Activated naive CD4-positive, alpha-beta T cell treated with anti-CD3 and anti-CD28 coated beads, Interleukin-2, amount 50 U/mL, for 24 hours (primary cell): ENCODE results near the gene NRIP2.
"Not testable (repeated sequence)": the region's sequence is repeated elsewhere in the genome, so short reads cannot be mapped to it uniquely, and the experiment has no call there.

ENCODE experiments used
- H3K27ac Mint-ChIP-seq: one replicate; pipeline ENCODE4 v1.8.0; 2021; ENCODE audit warnings: mild to moderate bottlenecking, mixed read lengths
- H3K27me3 Mint-ChIP-seq: one replicate; pipeline ENCODE4 v1.8.0; 2021; ENCODE audit warnings: mixed read lengths
- H3K36me3 Mint-ChIP-seq: one replicate; pipeline ENCODE4 v1.8.0; 2021; ENCODE audit warnings: mixed read lengths
- H3K4me1 Mint-ChIP-seq: one replicate; pipeline ENCODE4 v1.8.0; 2021; ENCODE audit warnings: mixed read lengths
- H3K4me3 Mint-ChIP-seq: one replicate; pipeline ENCODE4 v1.8.0; 2021; ENCODE audit warnings: mild to moderate bottlenecking, mixed read lengths
- H3K9me3 Mint-ChIP-seq: one replicate; pipeline ENCODE4 v1.8.0; 2021; ENCODE audit warnings: mixed read lengths

NRIP2 gene, protein sequence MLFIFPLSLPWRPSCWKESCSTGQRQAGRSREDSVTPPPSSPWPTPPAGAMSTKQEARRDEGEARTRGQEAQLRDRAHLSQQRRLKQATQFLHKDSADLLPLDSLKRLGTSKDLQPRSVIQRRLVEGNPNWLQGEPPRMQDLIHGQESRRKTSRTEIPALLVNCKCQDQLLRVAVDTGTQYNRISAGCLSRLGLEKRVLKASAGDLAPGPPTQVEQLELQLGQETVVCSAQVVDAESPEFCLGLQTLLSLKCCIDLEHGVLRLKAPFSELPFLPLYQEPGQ

DNA sequence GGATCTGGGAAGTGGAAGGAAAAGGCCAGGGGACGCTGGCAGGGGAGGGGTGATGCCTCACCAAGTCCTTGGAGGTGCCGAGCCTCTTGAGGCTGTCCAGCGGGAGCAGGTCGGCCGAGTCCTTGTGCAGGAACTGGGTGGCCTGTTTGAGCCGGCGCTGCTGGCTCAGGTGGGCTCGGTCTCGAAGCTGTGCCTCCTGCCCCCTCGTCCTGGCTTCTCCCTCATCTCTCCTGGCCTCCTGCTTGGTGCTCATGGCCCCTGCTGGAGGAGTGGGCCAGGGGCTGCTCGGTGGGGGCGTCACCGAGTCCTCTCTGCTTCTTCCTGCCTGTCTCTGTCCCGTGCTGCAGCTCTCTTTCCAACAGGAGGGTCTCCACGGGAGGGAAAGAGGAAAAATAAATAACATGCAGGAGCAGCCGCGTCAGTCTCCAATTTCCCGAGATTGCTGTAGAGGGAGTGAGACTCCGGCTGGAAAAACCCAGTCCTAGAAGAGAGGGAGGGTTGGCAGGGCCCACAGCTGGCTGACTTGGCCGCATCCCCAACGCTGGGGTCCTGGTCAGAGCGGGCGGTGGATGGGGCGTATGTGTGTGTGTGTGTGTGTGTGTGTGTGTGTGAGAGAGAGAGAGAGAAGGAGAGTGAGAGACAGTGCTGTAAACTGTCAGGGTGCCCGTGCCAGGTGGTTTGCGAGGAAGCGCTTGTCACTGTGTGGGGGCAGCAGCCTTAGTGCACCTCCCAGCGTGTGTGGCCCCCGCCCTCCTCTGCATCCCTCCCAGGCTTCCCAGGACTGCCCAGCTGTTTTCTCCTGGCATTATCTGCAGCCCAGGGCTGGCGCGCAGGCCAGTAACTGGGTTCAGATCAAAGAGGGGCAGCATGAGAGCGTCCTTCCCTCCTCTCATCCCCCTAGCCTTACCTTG lies at the start of gene NRIP2:
Gene NRIP2 (minus strand): TSS at position 455 of the 911 bp plus-strand sequence. CDS start 52 bp downstream, at position 403.
- H3K9me3 Mint-ChIP-seq: no peaks in the 10 kb centered on the region
- peaks cover 18% of the 10 kb centered on the region for H3K36me3 Mint-ChIP-seq
- peak within 1 kb of the TSS; percentile 41 for H3K27ac Mint-ChIP-seq
- H3K27me3 Mint-ChIP-seq: no peaks in the 10 kb centered on the region
- peaks cover 13% of the 10 kb centered on the region for H3K4me1 Mint-ChIP-seq
- H3K4me3 Mint-ChIP-seq: no peak within 1 kb of the TSS

DNA sequence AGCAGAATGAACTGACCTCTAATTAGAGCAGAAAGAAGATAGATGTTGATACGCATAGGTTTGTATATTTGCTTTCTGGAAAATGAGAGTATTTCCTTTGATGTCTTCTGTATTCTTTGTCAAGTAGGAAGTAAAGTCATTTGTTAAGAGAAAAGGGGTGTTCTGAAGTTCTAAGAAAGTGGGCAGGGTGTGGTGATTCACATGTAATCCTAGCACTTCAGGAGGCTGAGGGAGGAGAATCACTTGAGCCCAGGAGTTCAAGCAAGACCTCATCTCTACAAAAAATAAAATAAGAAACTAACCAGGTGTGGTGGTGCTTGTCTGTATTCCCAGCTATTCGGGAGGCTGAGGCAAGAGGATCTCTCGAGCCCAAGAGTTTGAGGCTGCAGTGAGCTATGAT lies 45.0 kb upstream of the NRIP2 start:
- Mint-ChIP-seq H3K27me3 (no peaks in the 10 kb centered on the region), H3K9me3 (no peaks in the 10 kb centered on the region), H3K4me1 (peaks cover 48% of the 10 kb centered on the region), H3K4me3 (peak overlapping the region; percentile 73), H3K27ac (peak overlapping the region; percentile 82), H3K36me3 (peaks cover 3% of the 10 kb centered on the region)

DNA sequence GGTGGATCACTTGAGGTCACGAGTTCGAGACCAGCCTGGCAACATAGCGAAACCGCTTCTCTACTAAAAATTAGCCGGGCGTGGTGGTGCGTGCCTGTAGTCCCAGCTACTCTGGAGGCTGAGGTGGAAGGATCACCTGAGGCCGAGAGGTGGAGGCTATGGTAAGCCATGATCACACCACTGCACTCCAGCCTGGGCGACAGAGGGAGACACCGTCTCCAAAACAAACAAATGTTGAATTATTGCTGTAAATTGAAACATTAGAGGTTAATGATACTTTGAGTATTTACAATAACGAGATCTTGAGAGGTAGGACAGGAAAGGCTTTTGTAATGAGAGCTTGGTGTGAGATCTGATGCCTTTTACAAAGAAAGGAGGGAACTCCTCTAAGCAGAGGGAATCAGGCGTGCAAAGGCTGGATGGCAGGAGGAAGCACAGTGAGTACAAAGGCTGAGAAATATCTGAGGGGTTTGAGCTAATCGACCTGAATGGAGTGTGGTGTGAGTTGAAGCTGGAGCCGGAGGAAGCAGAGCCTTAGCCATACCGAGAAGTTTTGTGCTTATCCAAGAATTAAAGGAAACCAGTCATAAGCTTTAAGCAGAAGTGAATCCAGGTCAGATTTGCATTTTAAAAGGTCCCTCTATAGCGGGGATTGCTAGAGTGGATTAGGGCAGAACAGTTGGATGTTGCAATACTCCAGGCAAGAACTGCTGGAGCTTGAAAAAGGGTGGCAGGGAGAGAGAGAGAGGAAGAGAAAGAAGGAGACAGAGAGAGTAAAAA lies 43.3 kb upstream of the NRIP2 start:
- Mint-ChIP-seq H3K27ac (peak overlapping the region; percentile 99), H3K9me3 (no peaks in the 10 kb centered on the region), H3K4me3 (peak overlapping the region; percentile 99), H3K27me3 (no peaks in the 10 kb centered on the region), H3K4me1 (peaks cover 44% of the 10 kb centered on the region), H3K36me3 (peaks cover 3% of the 10 kb centered on the region)

DNA sequence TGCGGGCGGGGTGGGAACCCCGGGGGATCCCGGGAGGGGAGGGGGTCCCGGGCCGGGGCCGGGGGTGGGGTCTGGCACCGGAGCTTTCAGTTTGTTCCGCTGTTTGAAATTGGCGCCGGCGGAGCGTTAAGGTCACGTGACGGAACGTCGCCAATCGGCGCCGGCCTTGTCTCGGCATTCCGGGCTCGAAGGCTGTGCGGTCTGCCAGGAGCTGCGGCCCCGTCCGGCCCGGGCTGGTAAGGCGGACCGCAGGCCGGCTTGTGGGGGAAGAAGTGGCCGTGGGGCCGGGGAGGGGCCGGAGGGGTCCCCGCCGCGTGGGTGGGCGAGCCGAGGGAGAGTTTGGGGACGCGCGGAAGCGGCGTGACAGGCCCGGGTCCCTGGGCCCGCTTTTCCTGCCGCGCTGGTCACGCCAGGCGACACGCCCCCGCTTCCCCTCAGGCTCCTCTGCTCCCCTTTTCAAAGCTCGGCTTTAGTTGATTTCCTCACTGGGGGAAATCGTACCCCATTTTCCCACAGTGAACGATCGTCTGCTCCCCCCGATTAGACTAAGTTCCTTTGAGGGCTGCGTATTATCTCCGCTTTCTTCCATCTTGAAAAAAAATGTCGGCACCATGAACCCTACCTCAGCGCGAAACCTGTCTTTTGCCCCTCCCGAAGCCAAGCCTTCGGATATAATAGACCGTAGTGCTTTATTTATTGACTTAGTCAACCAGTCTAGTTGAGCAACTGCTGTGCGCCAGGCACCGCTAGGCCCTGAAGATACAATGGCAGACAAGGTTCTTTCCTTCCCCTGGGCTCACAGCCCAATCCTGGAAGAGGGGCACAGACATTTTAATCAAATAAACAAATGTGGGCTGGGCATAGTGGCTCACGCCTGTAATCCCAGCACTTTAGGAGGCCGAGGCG lies 42.5 kb upstream of the NRIP2 start, which contains the start of the genes FOXM1 and RHNO1:
Gene FOXM1 (minus strand): TSS at position 128 of the 906 bp plus-strand sequence. CDS start 2,696 bp downstream, outside the sequence.
Gene RHNO1 (plus strand): TSS at position 177 of the 906 bp plus-strand sequence. CDS start 8,144 bp downstream, outside the sequence.
- H3K9me3 Mint-ChIP-seq: no peaks in the 10 kb centered on the region
- H3K4me3 Mint-ChIP-seq: peak within 1 kb of the TSS; percentile 99
- H3K27me3 Mint-ChIP-seq: no peaks in the 10 kb centered on the region
- peaks cover 44% of the 10 kb centered on the region for H3K4me1 Mint-ChIP-seq
- H3K36me3 Mint-ChIP-seq: peaks cover 3% of the 10 kb centered on the region
- peak within 1 kb of the TSS; percentile 99 for H3K27ac Mint-ChIP-seq

DNA sequence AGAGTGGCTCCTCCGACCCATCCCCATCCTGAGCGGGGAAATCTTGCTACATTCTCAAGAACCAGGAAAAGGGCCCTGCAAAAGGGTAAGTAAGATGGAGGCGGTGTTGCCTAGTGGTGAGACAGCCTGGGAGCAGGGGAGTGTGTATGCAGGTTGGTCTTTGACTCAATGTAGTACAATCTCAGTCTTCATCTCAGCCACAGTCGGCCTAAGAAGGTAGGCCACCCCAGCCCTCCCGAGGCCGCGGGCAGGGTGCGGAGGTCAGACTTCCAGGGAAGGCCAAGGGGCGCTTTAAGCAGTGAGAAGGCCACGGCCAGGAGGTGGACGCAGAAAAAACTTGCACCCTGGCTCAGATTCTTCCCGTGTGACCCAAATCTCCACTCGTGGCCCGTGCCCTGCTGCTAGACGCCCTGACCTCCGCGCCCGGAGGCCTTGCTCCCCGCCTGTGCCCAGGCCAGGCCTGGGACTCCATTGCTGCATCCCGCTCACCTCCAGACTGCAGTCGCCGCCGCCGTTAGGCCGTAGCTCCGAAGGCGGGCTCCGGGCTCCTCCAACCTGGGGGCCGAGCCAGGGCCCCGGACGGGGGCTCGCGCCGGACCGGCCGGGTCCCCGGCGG lies 41.7 kb upstream of the NRIP2 start:
- peaks cover 3% of the 10 kb centered on the region for H3K36me3 Mint-ChIP-seq
- H3K4me1 Mint-ChIP-seq: peaks cover 40% of the 10 kb centered on the region
- no peaks in the 10 kb centered on the region for H3K27me3 Mint-ChIP-seq
- peak overlapping the region; percentile 82 for H3K4me3 Mint-ChIP-seq
- H3K9me3 Mint-ChIP-seq: no peaks in the 10 kb centered on the region
- H3K27ac Mint-ChIP-seq: no peak overlapping the region

DNA sequence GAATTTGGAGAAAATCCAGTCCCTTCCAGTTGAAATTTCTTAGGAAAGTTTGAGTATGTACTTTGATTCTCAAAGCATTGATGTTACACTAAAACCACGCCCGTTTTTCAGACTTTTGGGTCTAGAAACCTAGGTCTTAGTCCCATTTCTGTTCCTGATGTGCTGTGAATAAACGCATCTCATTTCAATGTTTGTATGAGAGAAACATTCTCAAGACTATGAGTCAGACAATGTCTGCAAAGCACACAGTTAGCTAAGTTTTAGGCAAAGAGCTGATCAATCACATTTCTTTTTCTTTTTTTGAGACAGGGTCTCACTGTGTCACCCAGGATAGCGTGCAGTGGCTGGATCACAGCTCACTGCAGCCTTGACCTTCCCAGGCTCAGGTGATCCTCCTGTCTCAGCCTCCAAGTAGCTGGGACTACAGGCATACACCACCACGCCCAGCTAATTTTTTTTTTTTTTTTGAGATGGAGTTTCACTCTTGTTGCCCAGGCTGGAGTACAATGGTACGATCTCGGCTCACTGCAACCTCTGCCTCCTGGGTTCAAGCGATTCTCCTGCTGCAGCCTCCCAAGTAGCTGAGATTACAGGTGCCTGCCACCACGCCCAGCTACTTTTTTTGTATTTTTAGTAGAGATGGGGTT lies 34.3 kb upstream of the NRIP2 start:
- H3K4me3 Mint-ChIP-seq, H3K9me3 Mint-ChIP-seq, H3K36me3 Mint-ChIP-seq, H3K27ac Mint-ChIP-seq, H3K4me1 Mint-ChIP-seq, H3K27me3 Mint-ChIP-seq: not testable (repeated sequence)

DNA sequence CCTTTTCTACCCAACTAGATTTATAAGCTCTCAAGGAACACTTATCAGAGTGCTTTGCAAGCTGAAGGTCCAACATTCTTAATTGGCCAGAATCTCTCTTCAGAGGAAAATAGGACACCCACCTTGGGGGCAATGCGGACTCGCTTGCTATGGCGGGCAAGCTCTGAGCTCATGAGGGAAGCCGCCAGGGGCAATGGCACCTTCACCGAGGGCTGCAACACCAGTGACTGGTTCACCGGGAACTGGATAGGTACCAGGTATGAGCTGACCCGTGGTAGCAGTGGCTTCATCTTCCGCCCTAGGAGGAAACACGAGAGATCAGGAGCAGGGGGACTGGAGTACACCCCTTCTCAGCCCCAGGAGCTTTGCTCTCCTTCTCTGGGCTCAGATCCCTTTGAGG lies 29.4 kb upstream of the NRIP2 start:
- H3K9me3 Mint-ChIP-seq: no peaks in the 10 kb centered on the region
- H3K4me3 Mint-ChIP-seq: no peak overlapping the region
- H3K27ac Mint-ChIP-seq: no peak overlapping the region
- no peaks in the 10 kb centered on the region for H3K27me3 Mint-ChIP-seq
- H3K36me3 Mint-ChIP-seq: peaks cover 1% of the 10 kb centered on the region
- H3K4me1 Mint-ChIP-seq: peaks cover 6% of the 10 kb centered on the region

DNA sequence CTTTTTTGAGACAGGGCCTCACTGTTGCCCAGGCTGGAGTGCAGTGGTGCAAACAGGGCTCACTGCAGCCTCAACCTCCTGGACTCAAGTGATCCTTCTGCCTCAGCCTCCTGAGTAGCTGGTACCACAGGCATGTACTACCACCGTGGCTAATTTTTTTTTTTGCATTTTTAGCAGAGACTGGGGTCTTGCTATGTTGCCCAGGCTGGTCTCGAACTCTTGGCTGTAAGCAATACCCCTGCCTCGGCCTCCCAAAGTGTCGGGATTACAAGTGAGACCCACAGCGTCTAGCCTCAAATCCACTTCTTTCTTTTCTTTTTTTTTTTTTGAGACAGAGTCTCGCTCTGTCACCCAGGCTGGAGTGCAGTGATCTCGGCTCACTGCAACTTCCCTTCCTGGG lies 28.6 kb upstream of the NRIP2 start:
- not testable (repeated sequence) for H3K27ac Mint-ChIP-seq, H3K27me3 Mint-ChIP-seq, H3K9me3 Mint-ChIP-seq, H3K4me3 Mint-ChIP-seq, H3K4me1 Mint-ChIP-seq, H3K36me3 Mint-ChIP-seq

DNA sequence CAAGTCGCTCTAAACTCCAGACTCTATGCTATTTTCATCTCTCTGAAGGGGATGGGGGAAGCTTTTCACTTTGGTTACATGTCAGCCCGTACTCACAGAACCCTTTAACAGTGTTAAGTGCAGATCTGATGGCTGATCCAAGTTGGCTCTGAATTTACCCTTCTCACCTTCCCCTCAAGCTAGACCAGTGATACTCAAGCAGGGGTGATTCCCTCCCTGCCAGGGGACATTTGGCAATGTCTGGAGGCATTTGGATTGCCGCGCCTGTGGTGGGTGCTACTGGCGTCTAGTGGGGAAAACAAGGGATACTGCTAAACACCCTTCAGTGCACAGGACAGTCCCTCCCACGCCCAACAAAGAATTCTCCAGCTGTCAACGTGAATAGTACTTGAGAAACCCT lies 28.0 kb upstream of the NRIP2 start:
- Mint-ChIP-seq H3K4me1 (no peaks in the 10 kb centered on the region), H3K36me3 (peaks cover 1% of the 10 kb centered on the region), H3K4me3 (no peak overlapping the region), H3K27ac (no peak overlapping the region), H3K27me3 (no peaks in the 10 kb centered on the region), H3K9me3 (no peaks in the 10 kb centered on the region)

DNA sequence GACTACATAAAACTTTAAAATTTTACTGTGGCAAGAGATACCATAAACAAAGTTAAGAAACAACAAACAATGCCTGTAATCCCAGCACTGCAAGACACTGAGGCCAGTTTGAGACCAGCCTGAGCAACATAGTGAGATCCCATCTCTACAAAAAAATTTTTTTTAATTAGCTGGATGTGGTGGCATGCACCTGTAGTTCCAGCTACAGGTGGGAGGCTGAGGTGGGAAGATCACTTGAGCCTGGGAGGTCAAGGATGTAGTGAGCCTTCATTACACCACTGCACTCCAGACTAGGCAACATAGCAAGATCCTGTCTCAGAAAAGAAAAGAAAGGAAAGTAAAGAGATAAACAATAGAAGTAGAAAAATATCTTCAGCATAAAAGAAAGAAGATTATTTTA lies 25.3 kb upstream of the NRIP2 start:
- Mint-ChIP-seq H3K36me3 (peaks cover 2% of the 10 kb centered on the region), H3K4me3 (no peak overlapping the region), H3K9me3 (no peaks in the 10 kb centered on the region), H3K27me3 (no peaks in the 10 kb centered on the region), H3K27ac (no peak overlapping the region), H3K4me1 (no peaks in the 10 kb centered on the region)

DNA sequence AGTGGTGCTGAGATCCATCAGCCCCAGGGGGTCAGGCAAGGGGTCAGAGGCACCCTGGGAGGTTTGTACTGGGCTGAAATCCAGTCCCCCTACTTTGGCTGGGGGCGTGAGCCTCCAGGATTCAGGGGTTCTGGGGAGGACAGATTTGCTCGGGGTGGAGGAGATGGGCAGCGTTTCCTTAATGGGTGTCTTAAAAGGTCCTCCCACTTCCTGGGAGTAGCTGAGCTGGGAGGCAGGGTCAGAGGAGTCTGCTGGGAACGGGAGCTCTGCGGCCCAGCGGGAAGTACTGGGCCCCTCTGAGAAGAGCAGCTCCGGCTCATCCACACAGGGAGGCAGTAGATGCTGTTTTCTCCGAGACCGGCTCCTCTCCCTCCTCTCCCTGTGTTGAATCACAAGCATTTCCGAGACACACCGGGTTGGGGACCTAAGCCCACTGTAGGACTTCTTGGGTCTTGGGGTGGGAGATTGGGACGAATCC lies 24.1 kb upstream of the NRIP2 start:
- Mint-ChIP-seq H3K36me3 (peaks cover 2% of the 10 kb centered on the region), H3K4me3 (no peak overlapping the region)

DNA sequence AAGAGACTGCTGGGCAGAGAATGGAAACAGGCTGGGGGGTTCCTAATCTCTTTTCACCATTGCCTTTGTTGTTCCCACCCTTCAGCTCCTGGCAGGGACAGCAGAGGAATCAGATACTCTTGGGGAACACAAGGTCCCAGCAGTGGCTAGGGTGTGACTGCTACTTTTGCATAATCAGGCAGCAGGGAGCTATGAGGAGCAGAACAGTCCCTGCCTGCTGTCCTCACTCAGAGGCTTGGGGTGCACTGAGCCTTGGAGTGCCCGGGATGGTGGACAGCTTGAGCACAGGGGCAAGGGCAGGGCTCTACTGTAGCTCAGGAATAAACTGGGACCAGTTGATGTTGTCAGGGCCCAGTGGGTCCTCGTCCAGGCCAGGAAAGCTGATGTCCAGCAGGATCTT lies 23.5 kb upstream of the NRIP2 start:
- Mint-ChIP-seq H3K27ac (no peak overlapping the region), H3K27me3 (no peaks in the 10 kb centered on the region), H3K4me1 (peaks cover 3% of the 10 kb centered on the region), H3K36me3 (peaks cover 1% of the 10 kb centered on the region), H3K4me3 (no peak overlapping the region), H3K9me3 (no peaks in the 10 kb centered on the region)

More for the DNA sequence above, 24.1 kb upstream of the NRIP2 start:
- Mint-ChIP-seq H3K4me1 (no peaks in the 10 kb centered on the region), H3K27me3 (no peaks in the 10 kb centered on the region), H3K27ac (no peak overlapping the region), H3K9me3 (no peaks in the 10 kb centered on the region)

DNA sequence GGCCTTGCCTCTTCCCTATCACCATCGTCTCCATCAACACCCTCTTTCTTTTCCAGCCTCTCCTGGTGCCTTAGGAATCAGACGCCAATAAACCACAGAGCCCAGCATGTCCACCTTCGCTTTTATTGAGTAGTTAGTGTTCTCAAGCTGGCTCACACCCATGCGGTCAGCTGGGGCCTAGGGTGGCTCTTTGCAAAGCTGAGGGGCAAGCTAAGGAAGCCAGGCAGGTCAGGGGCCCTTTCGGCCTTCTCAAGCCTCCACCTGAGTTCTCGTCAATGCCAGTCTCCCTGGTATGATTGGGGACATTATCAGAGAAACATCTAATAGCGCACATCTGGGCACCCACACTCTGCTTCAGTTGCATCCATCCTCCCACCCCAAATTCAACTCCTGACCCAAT lies 22.7 kb upstream of the NRIP2 start:
- Mint-ChIP-seq H3K9me3 (no peaks in the 10 kb centered on the region), H3K36me3 (peaks cover 1% of the 10 kb centered on the region)

DNA sequence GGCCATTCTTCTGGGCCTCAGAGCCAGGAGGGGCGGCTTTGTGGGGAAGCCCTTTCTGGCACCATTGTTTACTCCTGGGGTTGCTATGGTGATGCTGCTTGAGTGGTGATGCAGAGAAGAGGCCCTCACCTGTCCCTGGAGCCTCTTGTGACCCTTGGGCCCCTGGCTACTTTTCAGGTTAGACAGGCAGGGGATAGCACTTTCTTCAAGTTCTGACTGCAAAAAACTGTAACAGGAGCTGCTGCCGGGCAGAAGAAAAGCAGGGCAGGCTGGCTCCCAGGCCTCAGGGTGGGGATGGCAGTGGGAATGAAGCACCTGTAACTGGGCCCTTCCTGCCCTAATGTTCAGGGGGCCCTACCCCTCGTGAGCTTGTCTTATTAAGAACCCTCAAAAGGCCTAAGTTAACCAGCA lies 22.2 kb upstream of the NRIP2 start, which contains the start of gene TEX52:
Gene TEX52 (minus strand): TSS at position 19 of the 411 bp plus-strand sequence. CDS start 13 bp downstream, at position 6.
- Mint-ChIP-seq H3K36me3 (peaks cover 1% of the 10 kb centered on the region), H3K4me3 (no peak within 1 kb of the TSS), H3K27ac (peak within 1 kb of the TSS; percentile 63), H3K9me3 (no peaks in the 10 kb centered on the region), H3K4me1 (peaks cover 3% of the 10 kb centered on the region), H3K27me3 (no peaks in the 10 kb centered on the region)

More for the DNA sequence above, 22.7 kb upstream of the NRIP2 start:
- peaks cover 3% of the 10 kb centered on the region for H3K4me1 Mint-ChIP-seq
- no peaks in the 10 kb centered on the region for H3K27me3 Mint-ChIP-seq
- H3K27ac Mint-ChIP-seq: no peak overlapping the region
- no peak overlapping the region for H3K4me3 Mint-ChIP-seq
